DND-41 (cell line): ENCODE measurements around the gene SLC16A10.

Source experiments
- EZH2 ChIP-seq: IDR thresholded peaks from 3 replicates; pipeline ENCODE4 v1.6.1; 2012; ENCODE audit warnings: borderline replicate concordance, low read depth, mild to moderate bottlenecking, moderate library complexity, low read length, inconsistent platforms; ENCODE audit not compliant: severe bottlenecking
- TF ChIP-seq, protein P1 (sequence below): IDR thresholded peaks from 2 replicates; pipeline ENCODE4 v1.5.1; 2012; ENCODE audit warnings: borderline replicate concordance, low read length, moderate library complexity, mild to moderate bottlenecking; ENCODE audit not compliant: poor library complexity, severe bottlenecking; ENCODE audit errors: extremely low read depth

DNA sequence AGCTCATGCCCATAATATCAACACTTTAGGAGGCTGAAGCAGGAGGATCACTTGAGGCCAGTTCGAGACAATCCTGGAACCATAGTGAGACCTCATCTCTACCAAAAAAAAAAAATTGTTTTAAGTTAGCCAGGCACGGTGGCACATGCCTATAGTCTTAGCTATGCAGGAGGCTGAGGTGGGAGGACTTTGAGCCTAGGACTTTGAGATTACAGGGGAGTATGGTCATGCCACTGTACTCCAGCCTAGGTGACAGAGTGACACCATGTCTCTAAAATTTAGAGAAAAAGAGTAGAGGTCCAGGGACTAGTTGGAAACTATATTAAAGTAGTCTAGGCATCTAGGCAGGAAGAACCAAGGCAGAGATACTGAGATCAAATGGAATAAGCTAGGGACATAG, 121.6 kb downstream of the SLC16A10 start:
- TF ChIP-seq, protein P1, sequence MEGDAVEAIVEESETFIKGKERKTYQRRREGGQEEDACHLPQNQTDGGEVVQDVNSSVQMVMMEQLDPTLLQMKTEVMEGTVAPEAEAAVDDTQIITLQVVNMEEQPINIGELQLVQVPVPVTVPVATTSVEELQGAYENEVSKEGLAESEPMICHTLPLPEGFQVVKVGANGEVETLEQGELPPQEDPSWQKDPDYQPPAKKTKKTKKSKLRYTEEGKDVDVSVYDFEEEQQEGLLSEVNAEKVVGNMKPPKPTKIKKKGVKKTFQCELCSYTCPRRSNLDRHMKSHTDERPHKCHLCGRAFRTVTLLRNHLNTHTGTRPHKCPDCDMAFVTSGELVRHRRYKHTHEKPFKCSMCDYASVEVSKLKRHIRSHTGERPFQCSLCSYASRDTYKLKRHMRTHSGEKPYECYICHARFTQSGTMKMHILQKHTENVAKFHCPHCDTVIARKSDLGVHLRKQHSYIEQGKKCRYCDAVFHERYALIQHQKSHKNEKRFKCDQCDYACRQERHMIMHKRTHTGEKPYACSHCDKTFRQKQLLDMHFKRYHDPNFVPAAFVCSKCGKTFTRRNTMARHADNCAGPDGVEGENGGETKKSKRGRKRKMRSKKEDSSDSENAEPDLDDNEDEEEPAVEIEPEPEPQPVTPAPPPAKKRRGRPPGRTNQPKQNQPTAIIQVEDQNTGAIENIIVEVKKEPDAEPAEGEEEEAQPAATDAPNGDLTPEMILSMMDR = no peak
- no peak for TF ChIP-seq EZH2
